Subcutaneous adipose tissue (tissue), 4 donors: Measurements from ENCODE around the gene HBG1. TPM values are rescaled to one million over a fixed set of nuclear protein-coding genes. Genes with fewer than 3 reads are reported as not detected.
"Not testable (repeated sequence)": the region's sequence is repeated elsewhere in the genome, so short reads cannot be mapped to it uniquely, and the experiment has no call there.

ENCODE experiments used
- CTCF ChIP-seq: fragments of 450-650 bp; IDR thresholded peaks from one replicate; pipeline ENCODE4 v1.5.1; 2016; ENCODE audit warnings: low read depth, mild to moderate bottlenecking, control low read depth, antibody characterized with exemption, moderate library complexity
- total RNA-seq, 4 donors: library from RNA; depleted of rRNA; stranded (reverse); fragments of >200 nt; gene quantifications; one replicate each; pipeline ENCODE4 v1.1.0, GENCODE V29; 2016

Gene HBG1
- not detected for total RNA-seq

GRCh38 chr11:5249807-5250396 is at the start of gene HBG1:
Gene HBG1 (minus strand): TSS chr11:5249857. CDS start chr11:5249804, 53 bp downstream.
- TF ChIP-seq CTCF, result not testable (repeated sequence)

GRCh38 chr11:5298451-5298850 is 48.8 kb upstream of the HBG1 start:
- TF ChIP-seq CTCF, result no peak

GRCh38 chr11:5297721-5298323 is 48.2 kb upstream of the HBG1 start:
- TF ChIP-seq CTCF, result no peak

- no peak for TF ChIP-seq CTCF
Measured at GRCh38 chr11:5293028-5293427, 43.4 kb upstream of the HBG1 start.

- no peak for TF ChIP-seq CTCF
Measured at GRCh38 chr11:5291207-5291838, 41.7 kb upstream of the HBG1 start.

GRCh38 chr11:5290106-5290505 is 40.4 kb upstream of the HBG1 start:
- TF ChIP-seq CTCF, result no peak

GRCh38 chr11:5289696-5290095 is 40.0 kb upstream of the HBG1 start:
- no peak for TF ChIP-seq CTCF
